Neural cell (in vitro differentiated cells): ENCODE data around the gene COL6A3.

Source experiments
- CTCF ChIP-seq: fragments of 450-650 bp; IDR thresholded peaks from 2 replicates; pipeline ENCODE4 v1.5.1; 2014; ENCODE audit warnings: antibody characterized with exemption, mild to moderate bottlenecking, moderate library complexity; ENCODE audit not compliant: poor library complexity, severe bottlenecking
- EP300 ChIP-seq: fragments of 450-650 bp; conservative IDR thresholded peaks from 2 replicates; pipeline ENCODE4 v1.6.1; 2014; ENCODE audit warnings: antibody characterized with exemption, mild to moderate bottlenecking, moderate library complexity; ENCODE audit not compliant: poor library complexity, severe bottlenecking
- EZH2 ChIP-seq: fragments of 200-600, 300-800 bp; shearing (Covaris generic), sonication (generic); IDR thresholded peaks from 2 replicates; pipeline ENCODE4 v1.6.1; 2014; ENCODE audit warnings: antibody characterized with exemption, low read length, borderline replicate concordance, mild to moderate bottlenecking; ENCODE audit not compliant: insufficient read depth, poor library complexity, severe bottlenecking
- MXI1 ChIP-seq: fragments of 450-650 bp; conservative IDR thresholded peaks from 2 replicates; pipeline ENCODE4 v1.6.1; 2014; ENCODE audit warnings: antibody characterized with exemption, mild to moderate bottlenecking; ENCODE audit not compliant: poor library complexity, severe bottlenecking
- POLR2AphosphoS5 ChIP-seq: IDR thresholded peaks from 2 replicates; pipeline ENCODE4 v1.6.1; 2012
- RAD21 ChIP-seq: fragments of 450-650 bp; conservative IDR thresholded peaks from 2 replicates; pipeline ENCODE4 v1.6.1; 2014; ENCODE audit warnings: antibody characterized with exemption, mild to moderate bottlenecking, moderate library complexity
- REST ChIP-seq: IDR thresholded peaks from 2 replicates; pipeline ENCODE4 v1.6.1; 2012; ENCODE audit warnings: borderline replicate concordance
- SMC3 ChIP-seq: fragments of 450-650 bp; conservative IDR thresholded peaks from 2 replicates; pipeline ENCODE4 v1.6.1; 2014; ENCODE audit warnings: antibody characterized with exemption, mild to moderate bottlenecking, moderate library complexity; ENCODE audit not compliant: poor library complexity
- TAF1 ChIP-seq: IDR thresholded peaks from 2 replicates; pipeline ENCODE4 v1.6.1; 2012; ENCODE audit warnings: low read depth

- no peak for TF ChIP-seq CTCF
- TF ChIP-seq EZH2, result no peak
- TF ChIP-seq REST, result no peak
- no peak for TF ChIP-seq MXI1
- no peak for TF ChIP-seq RAD21
- TF ChIP-seq POLR2AphosphoS5, result no peak
- no peak for TF ChIP-seq SMC3
- TF ChIP-seq EP300, result no peak
- TF ChIP-seq TAF1, result no peak
Observed at GRCh38 chr2:237438080-237438940, 24.3 kb upstream of the COL6A3 start.
